ENCODE measurements around the gene XRCC3. TPM values are rescaled to one million over a fixed set of nuclear protein-coding genes. Genes with fewer than 3 reads are reported as not detected.
"Not testable (repeated sequence)": the region's sequence is repeated elsewhere in the genome, so short reads cannot be mapped to it uniquely, and the experiment has no call there.

XRCC3 gene
- total RNA-seq, 1 experiment from 2014 or later: 31.5 TPM

GRCh38 chr14:103695296-103696069 is 19.8 kb downstream of the XRCC3 start:
- DNase-seq: no peak
- no peaks in the 10 kb centered on the region for H3K9me3 ChIP-seq
- H3K27me3 ChIP-seq: no peaks in the 10 kb centered on the region
- peaks cover 11% of the 10 kb centered on the region for H3K36me3 ChIP-seq
- H3K4me3 ChIP-seq: no peak overlapping the region

GRCh38 chr14:103694572-103695026 is 20.7 kb downstream of the XRCC3 start:
- Histone ChIP-seq H3K9me3 (no peaks in the 10 kb centered on the region), H3K4me3 (no peak overlapping the region), H3K36me3 (peaks cover 11% of the 10 kb centered on the region), H3K27me3 (no peaks in the 10 kb centered on the region)
- no peak for DNase-seq

- H3K4me3 ChIP-seq: no peak overlapping the region
- H3K27me3 ChIP-seq: no peaks in the 10 kb centered on the region
- no peak for DNase-seq
- H3K9me3 ChIP-seq: no peaks in the 10 kb centered on the region
- peaks cover 19% of the 10 kb centered on the region for H3K36me3 ChIP-seq
Measured at GRCh38 chr14:103693515-103693914, 21.7 kb downstream of the XRCC3 start.

- no peaks in the 10 kb centered on the region for H3K9me3 ChIP-seq
- no peaks in the 10 kb centered on the region for H3K27me3 ChIP-seq
- no peak for DNase-seq
- H3K36me3 ChIP-seq: peaks cover 19% of the 10 kb centered on the region
- H3K4me3 ChIP-seq: no peak overlapping the region
Measured at GRCh38 chr14:103692871-103693270, 22.4 kb downstream of the XRCC3 start.

- DNase-seq: no peak
- no peaks in the 10 kb centered on the region for H3K27me3 ChIP-seq
- peaks cover 19% of the 10 kb centered on the region for H3K36me3 ChIP-seq
- no peaks in the 10 kb centered on the region for H3K9me3 ChIP-seq
- no peak overlapping the region for H3K4me3 ChIP-seq
Measured at GRCh38 chr14:103692159-103692558, 23.1 kb downstream of the XRCC3 start.

GRCh38 chr14:103691655-103692054 is 23.6 kb downstream of the XRCC3 start:
- H3K36me3 ChIP-seq: peaks cover 19% of the 10 kb centered on the region
- H3K9me3 ChIP-seq, H3K27me3 ChIP-seq, H3K4me3 ChIP-seq, DNase-seq: not testable (repeated sequence)

- H3K36me3 ChIP-seq: peaks cover 26% of the 10 kb centered on the region
- H3K9me3 ChIP-seq: no peaks in the 10 kb centered on the region
- no peaks in the 10 kb centered on the region for H3K27me3 ChIP-seq
- no peak for DNase-seq
- H3K4me3 ChIP-seq: no peak overlapping the region
Measured at GRCh38 chr14:103690332-103690731, 24.9 kb downstream of the XRCC3 start.

- Histone ChIP-seq H3K9me3 (no peaks in the 10 kb centered on the region), H3K36me3 (peaks cover 22% of the 10 kb centered on the region), H3K4me3 (no peak overlapping the region), H3K27me3 (no peaks in the 10 kb centered on the region)
- DNase-seq: no peak
Measured at GRCh38 chr14:103688906-103689902, 26.0 kb downstream of the XRCC3 start.

- H3K9me3 ChIP-seq: no peaks in the 10 kb centered on the region
- no peaks in the 10 kb centered on the region for H3K27me3 ChIP-seq
- no peak overlapping the region for H3K4me3 ChIP-seq
- H3K36me3 ChIP-seq: peaks cover 22% of the 10 kb centered on the region
- DNase-seq: no peak
Measured at GRCh38 chr14:103688441-103688840, 26.8 kb downstream of the XRCC3 start.

GRCh38 chr14:103687712-103688111 is 27.5 kb downstream of the XRCC3 start:
- Histone ChIP-seq H3K27me3 (no peaks in the 10 kb centered on the region), H3K4me3 (no peak overlapping the region), H3K36me3 (peaks cover 20% of the 10 kb centered on the region), H3K9me3 (no peaks in the 10 kb centered on the region)
- DNase-seq: no peak

- DNase-seq: no peak
- peaks cover 18% of the 10 kb centered on the region for H3K36me3 ChIP-seq
- H3K4me3 ChIP-seq: no peak overlapping the region
- H3K27me3 ChIP-seq: no peaks in the 10 kb centered on the region
- no peaks in the 10 kb centered on the region for H3K9me3 ChIP-seq
Measured at GRCh38 chr14:103686831-103687485, 28.3 kb downstream of the XRCC3 start.

GRCh38 chr14:103685276-103686211 is 29.7 kb downstream of the XRCC3 start:
- no peak overlapping the region for H3K4me3 ChIP-seq
- no peaks in the 10 kb centered on the region for H3K9me3 ChIP-seq
- peaks cover 23% of the 10 kb centered on the region for H3K36me3 ChIP-seq
- no peaks in the 10 kb centered on the region for H3K27me3 ChIP-seq
- DNase-seq: no peak

GRCh38 chr14:103684871-103685270 is 30.4 kb downstream of the XRCC3 start:
- H3K36me3 ChIP-seq: peaks cover 28% of the 10 kb centered on the region
- H3K27me3 ChIP-seq: no peaks in the 10 kb centered on the region
- DNase-seq: no peak
- H3K9me3 ChIP-seq: no peaks in the 10 kb centered on the region
- H3K4me3 ChIP-seq: no peak overlapping the region

- no peak for DNase-seq
- Histone ChIP-seq H3K27me3 (no peaks in the 10 kb centered on the region), H3K9me3 (no peaks in the 10 kb centered on the region), H3K4me3 (no peak overlapping the region), H3K36me3 (peaks cover 31% of the 10 kb centered on the region)
Measured at GRCh38 chr14:103684471-103684870, 30.8 kb downstream of the XRCC3 start.

GRCh38 chr14:103683139-103683538 is 32.1 kb downstream of the XRCC3 start:
- Histone ChIP-seq H3K27me3 (no peaks in the 10 kb centered on the region), H3K36me3 (peaks cover 25% of the 10 kb centered on the region), H3K9me3 (no peaks in the 10 kb centered on the region), H3K4me3 (no peak overlapping the region)
- no peak for DNase-seq
